NCI-H1092 treated with DMSO at 0.1 percent for 48 hours (cell line): Measurements from ENCODE around the gene ALDH1A3.

ENCODE experiments used
- DNase-seq: peaks from one replicate; lab custom pipeline; 2025; lab: John Stamatoyannopoulos, UW

ALDH1A3 gene

GRCh38 chr15:100926971-100927756 is 47.5 kb downstream of the ALDH1A3 start:
- DNase-seq: no peak

GRCh38 chr15:100928632-100929280 is 49.1 kb downstream of the ALDH1A3 start:
- no peak for DNase-seq

- DNase-seq: no peak
These were observed 50.0 kb downstream of the ALDH1A3 start for GRCh38 chr15:100929641-100930042.

GRCh38 chr15:100930306-100930848 is 50.7 kb downstream of the ALDH1A3 start:
- no peak for DNase-seq

GRCh38 chr15:100931143-100931890 is 51.7 kb downstream of the ALDH1A3 start:
- no peak for DNase-seq

GRCh38 chr15:100932676-100933348 is 53.2 kb downstream of the ALDH1A3 start:
- no peak for DNase-seq

GRCh38 chr15:100934166-100934565 is 54.5 kb downstream of the ALDH1A3 start:
- DNase-seq: no peak

- DNase-seq: no peak
These were observed 55.1 kb downstream of the ALDH1A3 start for GRCh38 chr15:100934726-100935125.

- no peak for DNase-seq
These were observed 57.5 kb downstream of the ALDH1A3 start for GRCh38 chr15:100937171-100937570.

- DNase-seq: no peak
These were observed 60.2 kb downstream of the ALDH1A3 start for GRCh38 chr15:100939791-100940190.

- no peak for DNase-seq
These were observed 61.2 kb downstream of the ALDH1A3 start for GRCh38 chr15:100940767-100941379.

GRCh38 chr15:100941536-100941935 is 61.9 kb downstream of the ALDH1A3 start:
- no peak for DNase-seq

GRCh38 chr15:100942656-100943425 is 63.2 kb downstream of the ALDH1A3 start:
- no peak for DNase-seq

- no peak for DNase-seq
These were observed 64.7 kb downstream of the ALDH1A3 start for GRCh38 chr15:100944244-100944895.

GRCh38 chr15:100944986-100945385 is 65.4 kb downstream of the ALDH1A3 start:
- no peak for DNase-seq

- DNase-seq: no peak
These were observed 68.3 kb downstream of the ALDH1A3 start for GRCh38 chr15:100947760-100948429.

GRCh38 chr15:100948430-100948762 is 68.8 kb downstream of the ALDH1A3 start:
- no peak for DNase-seq

- DNase-seq: no peak
These were observed 70.1 kb downstream of the ALDH1A3 start for GRCh38 chr15:100949691-100950090.

- DNase-seq: no peak
These were observed 72.3 kb downstream of the ALDH1A3 start for GRCh38 chr15:100951965-100952364.

GRCh38 chr15:100952566-100952965 is 72.9 kb downstream of the ALDH1A3 start:
- DNase-seq: no peak
